Neural cell (in vitro differentiated cells): Measurements from ENCODE around the gene IRF2BP1.

ENCODE experiments used
- RAD21 ChIP-seq: fragments of 450-650 bp; conservative IDR thresholded peaks from 2 replicates; pipeline ENCODE4 v1.6.1; 2014; ENCODE audit warnings: antibody characterized with exemption, mild to moderate bottlenecking, moderate library complexity
- TF ChIP-seq, protein P1 (sequence below): IDR thresholded peaks from 2 replicates; pipeline ENCODE4 v1.6.1; 2012; ENCODE audit warnings: borderline replicate concordance
- TF ChIP-seq, protein P2 (sequence below): fragments of 450-650 bp; IDR thresholded peaks from 2 replicates; pipeline ENCODE4 v1.5.1; 2014; ENCODE audit warnings: antibody characterized with exemption, mild to moderate bottlenecking, moderate library complexity; ENCODE audit not compliant: poor library complexity, severe bottlenecking

DNA sequence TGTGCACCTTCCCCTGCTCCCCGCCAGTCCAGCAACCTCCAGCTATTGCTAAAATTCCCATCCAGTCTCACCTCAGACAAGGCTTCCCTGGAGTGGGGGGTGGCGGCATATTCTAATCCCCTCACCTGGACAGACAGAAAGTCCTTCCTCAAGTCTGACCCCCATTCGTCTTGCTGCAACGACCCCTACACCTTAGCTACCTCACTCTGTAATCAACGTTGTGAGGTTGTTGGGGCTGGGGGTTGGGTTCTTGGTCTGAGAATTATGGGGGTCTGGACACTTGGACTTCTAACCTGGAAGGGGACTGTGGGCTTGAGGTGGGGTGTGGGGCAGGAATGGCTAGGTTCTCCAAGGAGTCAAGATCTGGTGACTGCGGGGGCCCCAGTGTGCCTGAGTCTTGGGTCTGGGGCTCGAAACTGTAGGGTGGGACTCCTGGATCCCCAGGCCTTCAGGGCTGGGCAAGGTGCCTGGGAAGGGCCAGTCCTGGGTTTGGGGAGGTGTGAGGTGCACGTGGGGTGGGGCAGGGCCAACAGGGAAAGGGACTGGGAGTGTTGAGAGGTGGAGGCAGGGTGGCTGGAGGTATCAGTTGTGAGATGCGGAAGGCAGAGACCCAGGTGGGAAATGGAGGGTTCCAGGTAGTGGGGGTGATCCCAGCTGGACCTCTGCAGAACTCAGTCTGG is 20.5 kb downstream of the IRF2BP1 start:
- TF ChIP-seq, protein P1, sequence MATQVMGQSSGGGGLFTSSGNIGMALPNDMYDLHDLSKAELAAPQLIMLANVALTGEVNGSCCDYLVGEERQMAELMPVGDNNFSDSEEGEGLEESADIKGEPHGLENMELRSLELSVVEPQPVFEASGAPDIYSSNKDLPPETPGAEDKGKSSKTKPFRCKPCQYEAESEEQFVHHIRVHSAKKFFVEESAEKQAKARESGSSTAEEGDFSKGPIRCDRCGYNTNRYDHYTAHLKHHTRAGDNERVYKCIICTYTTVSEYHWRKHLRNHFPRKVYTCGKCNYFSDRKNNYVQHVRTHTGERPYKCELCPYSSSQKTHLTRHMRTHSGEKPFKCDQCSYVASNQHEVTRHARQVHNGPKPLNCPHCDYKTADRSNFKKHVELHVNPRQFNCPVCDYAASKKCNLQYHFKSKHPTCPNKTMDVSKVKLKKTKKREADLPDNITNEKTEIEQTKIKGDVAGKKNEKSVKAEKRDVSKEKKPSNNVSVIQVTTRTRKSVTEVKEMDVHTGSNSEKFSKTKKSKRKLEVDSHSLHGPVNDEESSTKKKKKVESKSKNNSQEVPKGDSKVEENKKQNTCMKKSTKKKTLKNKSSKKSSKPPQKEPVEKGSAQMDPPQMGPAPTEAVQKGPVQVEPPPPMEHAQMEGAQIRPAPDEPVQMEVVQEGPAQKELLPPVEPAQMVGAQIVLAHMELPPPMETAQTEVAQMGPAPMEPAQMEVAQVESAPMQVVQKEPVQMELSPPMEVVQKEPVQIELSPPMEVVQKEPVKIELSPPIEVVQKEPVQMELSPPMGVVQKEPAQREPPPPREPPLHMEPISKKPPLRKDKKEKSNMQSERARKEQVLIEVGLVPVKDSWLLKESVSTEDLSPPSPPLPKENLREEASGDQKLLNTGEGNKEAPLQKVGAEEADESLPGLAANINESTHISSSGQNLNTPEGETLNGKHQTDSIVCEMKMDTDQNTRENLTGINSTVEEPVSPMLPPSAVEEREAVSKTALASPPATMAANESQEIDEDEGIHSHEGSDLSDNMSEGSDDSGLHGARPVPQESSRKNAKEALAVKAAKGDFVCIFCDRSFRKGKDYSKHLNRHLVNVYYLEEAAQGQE, result no peak
- TF ChIP-seq, protein P2, sequence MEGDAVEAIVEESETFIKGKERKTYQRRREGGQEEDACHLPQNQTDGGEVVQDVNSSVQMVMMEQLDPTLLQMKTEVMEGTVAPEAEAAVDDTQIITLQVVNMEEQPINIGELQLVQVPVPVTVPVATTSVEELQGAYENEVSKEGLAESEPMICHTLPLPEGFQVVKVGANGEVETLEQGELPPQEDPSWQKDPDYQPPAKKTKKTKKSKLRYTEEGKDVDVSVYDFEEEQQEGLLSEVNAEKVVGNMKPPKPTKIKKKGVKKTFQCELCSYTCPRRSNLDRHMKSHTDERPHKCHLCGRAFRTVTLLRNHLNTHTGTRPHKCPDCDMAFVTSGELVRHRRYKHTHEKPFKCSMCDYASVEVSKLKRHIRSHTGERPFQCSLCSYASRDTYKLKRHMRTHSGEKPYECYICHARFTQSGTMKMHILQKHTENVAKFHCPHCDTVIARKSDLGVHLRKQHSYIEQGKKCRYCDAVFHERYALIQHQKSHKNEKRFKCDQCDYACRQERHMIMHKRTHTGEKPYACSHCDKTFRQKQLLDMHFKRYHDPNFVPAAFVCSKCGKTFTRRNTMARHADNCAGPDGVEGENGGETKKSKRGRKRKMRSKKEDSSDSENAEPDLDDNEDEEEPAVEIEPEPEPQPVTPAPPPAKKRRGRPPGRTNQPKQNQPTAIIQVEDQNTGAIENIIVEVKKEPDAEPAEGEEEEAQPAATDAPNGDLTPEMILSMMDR, result no peak
- TF ChIP-seq RAD21, result no peak
